PC-3 (cell line): Measurements from ENCODE around the gene LENEP. TPM values are rescaled to one million over a fixed set of nuclear protein-coding genes. Genes with fewer than 3 reads are reported as not detected.

Experiments used
- ATAC-seq: fragments of 200-7000 bp; cut with Tn5 transposase; 2 replicates; pipeline ENCODE4 v1.9.1; 2020; ENCODE audit warnings: mild to moderate bottlenecking, moderate library complexity
- BruUV-seq: library from RNA; stranded (reverse); fragments of 400-500 nt; replicated peaks from 2 replicates; lab custom pipeline; 2021; lab: Mats Ljungman, UMichigan
- CTCF ChIA-PET: fragments of 300-600 bp; sonication (Branson Sonifier 250); formaldehyde crosslinking; loops from one replicate; lab custom pipeline; 2022; ENCODE audit warnings: antibody characterized with exemption; lab: Charles Lee
- POLR2A ChIA-PET: fragments of 300-600 bp; sonication (Branson Sonifier 250); formaldehyde crosslinking; loops from one replicate; lab custom pipeline; 2022; ENCODE audit warnings: antibody characterized with exemption; ENCODE audit not compliant: unreplicated experiment; lab: Charles Lee
- DNase-seq: peaks from one replicate; pipeline ENCODE4 v3.0.0-alpha.2; 2015
- H2AFZ ChIP-seq: fragments of 300-600 bp; sonication (generic); 2 replicates; pipeline ENCODE4 v1.6.0; 2016; ENCODE audit warnings: antibody characterized with exemption, low read length
- H3F3A ChIP-seq: fragments of 300-600 bp; sonication (generic); one replicate; pipeline ENCODE4 v1.6.0; 2017; ENCODE audit warnings: antibody characterized with exemption, low read length, control low read depth, mild to moderate bottlenecking; ENCODE audit not compliant: unreplicated experiment
- H3K27ac ChIP-seq: fragments of 300-600 bp; sonication (generic); 2 replicates; pipeline ENCODE4 v1.5.1; 2016; ENCODE audit warnings: mild to moderate bottlenecking, low read length
- H3K27me3 ChIP-seq: fragments of 300-600 bp; sonication (generic); 2 replicates; pipeline ENCODE4 v1.6.1; 2016; ENCODE audit warnings: low read length, mixed read lengths
- H3K36me3 ChIP-seq: fragments of 300-600 bp; sonication (generic); 2 replicates; pipeline ENCODE4 v1.6.1; 2016; ENCODE audit warnings: low read depth, mixed run types, low read length, mixed read lengths
- H3K4me1 ChIP-seq: fragments of 300-600 bp; sonication (generic); 2 replicates; pipeline ENCODE4 v1.5.1; 2016; ENCODE audit warnings: low read length; ENCODE audit not compliant: insufficient read depth
- H3K4me2 ChIP-seq: fragments of 300-600 bp; sonication (generic); 2 replicates; pipeline ENCODE4 v1.6.0; 2016; ENCODE audit warnings: low read length
- H3K4me3 ChIP-seq: fragments of 300-600 bp; sonication (generic); 2 replicates; pipeline ENCODE4 v1.5.1; 2016; ENCODE audit warnings: mild to moderate bottlenecking, low read length, mixed read lengths
- H3K79me2 ChIP-seq: fragments of 300-600 bp; sonication (generic); 2 replicates; pipeline ENCODE4 v1.6.1; 2017; ENCODE audit warnings: low read length, mixed read lengths
- H3K9ac ChIP-seq: fragments of 300-600 bp; sonication (generic); 2 replicates; pipeline ENCODE4 v1.6.0; 2016; ENCODE audit warnings: mild to moderate bottlenecking, low read length
- H3K9me2 ChIP-seq: fragments of 300-600 bp; sonication (generic); replicated peaks from 2 replicates; pipeline ENCODE4 v1.6.1; 2016; ENCODE audit warnings: mixed run types, low read length, mixed read lengths
- H3K9me3 ChIP-seq: fragments of 300-600 bp; sonication (generic); 2 replicates; pipeline ENCODE4 v1.6.1; 2016; ENCODE audit warnings: low read length, mixed read lengths
- H4K20me1 ChIP-seq: fragments of 300-600 bp; sonication (generic); 2 replicates; pipeline ENCODE4 v1.6.1; 2016; ENCODE audit warnings: low read length, mixed read lengths
- CTCF ChIP-seq: fragments of 300-600 bp; sonication (generic); conservative IDR thresholded peaks from 2 replicates; pipeline ENCODE4 v1.5.1; 2017; ENCODE audit warnings: antibody characterized with exemption, low read depth, mild to moderate bottlenecking, low read length
- EZH2 ChIP-seq: fragments of 300-600 bp; sonication (generic); IDR thresholded peaks from one replicate; pipeline ENCODE4 v1.6.1; 2017; ENCODE audit warnings: antibody characterized with exemption, mild to moderate bottlenecking, low read length; ENCODE audit not compliant: unreplicated experiment
- EZH2phosphoT487 ChIP-seq: fragments of 300-600 bp; sonication (generic); IDR thresholded peaks from 2 replicates; pipeline ENCODE4 v1.6.1; 2018; ENCODE audit warnings: mild to moderate bottlenecking, antibody characterized with exemption, low read length, borderline replicate concordance
- intact Hi-C: fragments of 100-400 bp; cut with micrococcal nuclease; formaldehyde crosslinking; loops from 2 replicates; pipeline ENCODE4 v1.9.0; 2023
- total RNA-seq: library from RNA; depleted of rRNA; stranded (reverse); fragments of >200 nt; gene quantifications from 2 replicates; pipeline ENCODE4 v1.2.3, GENCODE V29; 2014

Gene LENEP
- total RNA-seq, 1 experiment from 2014 or later: not detected

GRCh38 chr1:155008015-155008941 lies 14.9 kb downstream of the LENEP start:
- Histone ChIP-seq H3K4me2 (no peak overlapping the region), H3F3A (peaks cover 4% of the 10 kb centered on the region), H3K9ac (no peak overlapping the region), H2AFZ (no peak overlapping the region), H3K36me3 (peaks cover 18% of the 10 kb centered on the region; the same call in 1 of the 2 replicates), H4K20me1 (0 out of 2 replicates have a peak, but pooled peaks cover 3% of the 10 kb centered on the region), H3K9me2 (no peaks in the 10 kb centered on the region), H3K27ac (no peak overlapping the region), H3K9me3 (no peaks in the 10 kb centered on the region), H3K27me3 (no peaks in the 10 kb centered on the region), H3K4me3 (no peak overlapping the region), H3K79me2 (peaks cover 98% of the 10 kb centered on the region), H3K4me1 (peaks cover 37% of the 10 kb centered on the region)
- TF ChIP-seq CTCF (no peak), EZH2phosphoT487 (no peak), EZH2 (no peak)
- no TSS peak for BruUV-seq
- no peak for ATAC-seq
- POLR2A ChIA-PET: no interaction called here
- CTCF ChIA-PET: no interaction called here
- DNase-seq: no peak
- intact Hi-C loops: no loop called here

GRCh38 chr1:155009221-155009711 lies 15.9 kb downstream of the LENEP start:
- no peaks in the 10 kb centered on the region for H3K27me3 ChIP-seq
- H3K4me2 ChIP-seq: no peak overlapping the region
- intact Hi-C loops: no loop called here
- H3K4me1 ChIP-seq: peaks cover 33% of the 10 kb centered on the region
- BruUV-seq: no TSS peak
- CTCF ChIA-PET: no interaction called here
- no peak for DNase-seq
- no peaks in the 10 kb centered on the region for H3K9me3 ChIP-seq
- H3K36me3 ChIP-seq: peaks cover 22% of the 10 kb centered on the region; the same call in 1 of the 2 replicates
- peaks cover 89% of the 10 kb centered on the region for H3K79me2 ChIP-seq
- no peaks in the 10 kb centered on the region for H3K9me2 ChIP-seq
- no peak overlapping the region for H3K27ac ChIP-seq
- H3K9ac ChIP-seq: no peak overlapping the region
- no peak for TF ChIP-seq EZH2
- no peak for TF ChIP-seq EZH2phosphoT487
- TF ChIP-seq CTCF: no peak
- 0 out of 2 replicates have a peak, but pooled peaks cover 3% of the 10 kb centered on the region for H4K20me1 ChIP-seq
- H3F3A ChIP-seq: peaks cover 1% of the 10 kb centered on the region
- no peak overlapping the region for H2AFZ ChIP-seq
- ATAC-seq: no peak
- POLR2A ChIA-PET: no interaction called here
- no peak overlapping the region for H3K4me3 ChIP-seq

GRCh38 chr1:155009742-155010141 lies 16.4 kb downstream of the LENEP start:
- H3K4me1 ChIP-seq: peaks cover 29% of the 10 kb centered on the region
- ChIA-PET CTCF (no interaction called here), POLR2A (no interaction called here)
- no peak overlapping the region for H3K4me3 ChIP-seq
- no peak overlapping the region for H3K27ac ChIP-seq
- H3K36me3 ChIP-seq: peaks cover 26% of the 10 kb centered on the region; the same call in 1 of the 2 replicates
- DNase-seq: no peak
- H3F3A ChIP-seq: no peaks in the 10 kb centered on the region
- 0 out of 2 replicates have a peak, but pooled peaks cover 3% of the 10 kb centered on the region for H4K20me1 ChIP-seq
- H2AFZ ChIP-seq: no peak overlapping the region
- H3K9ac ChIP-seq: no peak overlapping the region
- intact Hi-C loops: no loop called here
- H3K4me2 ChIP-seq: no peak overlapping the region
- H3K9me3 ChIP-seq: no peaks in the 10 kb centered on the region
- no TSS peak for BruUV-seq
- TF ChIP-seq EZH2phosphoT487 (no peak), EZH2 (no peak)
- ATAC-seq: no peak
- H3K79me2 ChIP-seq: peaks cover 84% of the 10 kb centered on the region
- H3K9me2 ChIP-seq: no peaks in the 10 kb centered on the region
- no peaks in the 10 kb centered on the region for H3K27me3 ChIP-seq
